ENCODE results near the gene TOP2A.
A peak's percentile ranks its signal among the peaks of the same experiment; 100 is the strongest.

TOP2A gene

GRCh38 chr17:40355804-40356758 lies 61.6 kb downstream of the TOP2A start:
- DNase-seq = peak; percentile 56

- DNase-seq = peak; percentile 95
These were observed 62.4 kb downstream of the TOP2A start for GRCh38 chr17:40355123-40355803.

GRCh38 chr17:40354221-40355122 lies 63.2 kb downstream of the TOP2A start:
- DNase-seq = no peak

- no peak for DNase-seq
These were observed 64.8 kb downstream of the TOP2A start for GRCh38 chr17:40352779-40353394.

- DNase-seq = no peak
These were observed 65.4 kb downstream of the TOP2A start for GRCh38 chr17:40352237-40352778.

- DNase-seq = no peak
These were observed 66.1 kb downstream of the TOP2A start for GRCh38 chr17:40351359-40352236.

- DNase-seq = no peak
These were observed 66.9 kb downstream of the TOP2A start for GRCh38 chr17:40350689-40351358.

GRCh38 chr17:40349895-40350688 lies 67.6 kb downstream of the TOP2A start:
- DNase-seq = peak; percentile 91

- DNase-seq = peak; percentile 76
These were observed 68.2 kb downstream of the TOP2A start for GRCh38 chr17:40349477-40349894.

GRCh38 chr17:40348562-40349476 lies 68.9 kb downstream of the TOP2A start:
- no peak for DNase-seq

- no peak for DNase-seq
These were observed 69.6 kb downstream of the TOP2A start for GRCh38 chr17:40348136-40348504.

- no peak for DNase-seq
These were observed 70.2 kb downstream of the TOP2A start for GRCh38 chr17:40347319-40348135.

GRCh38 chr17:40346765-40347158 lies 70.9 kb downstream of the TOP2A start:
- no peak for DNase-seq

GRCh38 chr17:40345994-40346764 lies 71.5 kb downstream of the TOP2A start:
- no peak for DNase-seq

GRCh38 chr17:40345161-40345993 lies 72.3 kb downstream of the TOP2A start:
- DNase-seq = peak; percentile 94

All from islet precursor cell (in vitro differentiated cells).